NCI-H2107 (cell line): ENCODE results near the gene ST6GAL1.
A peak's percentile ranks its signal among the peaks of the same experiment; 100 is the strongest.
"Not testable (repeated sequence)": the region's sequence is repeated elsewhere in the genome, so short reads cannot be mapped to it uniquely, and the experiment has no call there.

Source experiments
- DNase-seq: peaks from one replicate; lab custom pipeline; 2025; lab: John Stamatoyannopoulos, UW

Gene ST6GAL1

DNA sequence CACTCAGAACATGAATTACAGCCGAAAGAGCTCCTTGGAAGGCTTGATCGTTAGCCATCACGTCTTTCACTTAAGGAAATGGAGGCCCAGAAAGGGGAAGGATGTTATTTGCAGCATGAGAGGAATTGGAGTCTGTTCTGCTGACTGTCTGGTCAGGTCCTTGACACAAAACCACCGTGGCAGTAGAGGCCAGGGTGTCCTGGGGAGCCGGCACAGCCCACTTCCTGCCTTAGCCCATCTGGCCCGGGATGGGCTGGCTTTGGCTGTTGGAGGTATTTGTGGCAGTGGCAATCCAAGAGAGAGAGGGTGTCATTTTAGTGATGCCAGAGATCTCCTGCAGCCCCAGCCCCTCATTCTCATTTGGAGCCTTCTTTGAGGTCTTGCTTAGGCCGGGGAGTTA is 37.4 kb downstream of the ST6GAL1 start:
- no peak for DNase-seq

- DNase-seq = no peak
Observed at GRCh38 chr3:186969607-186970006, 39.3 kb downstream of the ST6GAL1 start.

DNA sequence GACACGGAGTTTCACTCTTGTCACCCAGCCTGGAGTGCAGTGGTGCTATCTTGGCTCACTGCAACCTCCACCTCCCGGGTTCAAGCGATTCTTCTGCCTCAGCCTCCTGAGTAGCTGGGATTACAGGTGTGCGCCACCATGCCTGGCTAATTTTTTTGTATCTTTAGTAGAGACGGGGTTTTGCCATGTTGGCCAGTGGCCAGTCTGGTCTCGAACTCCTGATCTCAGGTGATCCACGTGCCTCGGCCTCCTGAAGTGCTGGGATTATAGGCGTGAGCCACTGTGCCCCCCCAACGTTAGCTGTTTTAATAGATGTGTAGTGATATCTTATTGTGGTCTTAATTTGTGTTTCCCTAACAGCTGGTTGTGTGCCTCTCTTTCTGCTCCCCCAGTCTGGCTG is 40.8 kb downstream of the ST6GAL1 start:
- DNase-seq = not testable (repeated sequence)

- DNase-seq = no peak
Observed at GRCh38 chr3:186971578-186971977, 41.3 kb downstream of the ST6GAL1 start.

DNA sequence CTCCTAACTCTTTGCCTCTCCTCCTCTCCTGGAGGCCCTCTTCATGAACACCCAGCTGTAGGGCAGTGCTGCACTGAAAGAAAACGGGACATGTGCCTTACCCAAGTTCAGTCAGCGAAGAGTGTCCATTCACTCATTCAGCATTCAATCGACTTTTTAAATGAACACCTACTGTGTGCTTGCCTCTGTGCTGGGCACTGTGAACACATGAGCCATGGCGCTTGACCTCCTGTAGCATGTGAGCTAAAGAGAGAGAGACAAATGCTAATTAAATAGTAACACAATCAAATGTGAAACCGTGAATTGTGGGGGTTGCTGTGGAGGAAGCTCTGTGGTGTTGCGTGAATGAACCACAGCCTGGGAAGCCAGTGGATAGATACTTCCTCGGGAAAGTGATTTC is 43.4 kb downstream of the ST6GAL1 start:
- DNase-seq = no peak

- DNase-seq = no peak
Observed at GRCh38 chr3:186974824-186975313, 44.5 kb downstream of the ST6GAL1 start.

DNA sequence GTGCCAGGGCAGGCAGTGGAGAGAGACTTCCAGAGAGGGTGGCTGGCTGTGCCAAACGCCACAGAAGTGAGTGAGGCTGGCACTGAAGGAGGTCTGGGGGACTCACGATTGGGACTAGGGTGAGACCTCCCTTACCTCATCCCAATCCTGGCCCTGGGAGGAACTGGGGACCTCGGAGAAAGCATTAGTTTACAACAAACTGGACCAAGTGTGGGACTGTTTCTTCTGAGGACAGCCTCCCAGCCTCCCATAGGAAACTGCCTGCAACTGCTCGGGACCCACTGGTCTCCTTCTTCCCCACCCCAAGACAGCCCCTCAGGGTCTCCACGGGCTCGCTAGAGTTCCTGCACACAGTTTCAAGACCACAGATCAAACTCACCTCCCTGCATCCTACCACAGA is 45.4 kb downstream of the ST6GAL1 start:
- no peak for DNase-seq

- peak; percentile 96 for DNase-seq
Observed at GRCh38 chr3:186976837-186977750, 46.8 kb downstream of the ST6GAL1 start.

- no peak for DNase-seq
Observed at GRCh38 chr3:186978712-186979111, 48.4 kb downstream of the ST6GAL1 start.

DNA sequence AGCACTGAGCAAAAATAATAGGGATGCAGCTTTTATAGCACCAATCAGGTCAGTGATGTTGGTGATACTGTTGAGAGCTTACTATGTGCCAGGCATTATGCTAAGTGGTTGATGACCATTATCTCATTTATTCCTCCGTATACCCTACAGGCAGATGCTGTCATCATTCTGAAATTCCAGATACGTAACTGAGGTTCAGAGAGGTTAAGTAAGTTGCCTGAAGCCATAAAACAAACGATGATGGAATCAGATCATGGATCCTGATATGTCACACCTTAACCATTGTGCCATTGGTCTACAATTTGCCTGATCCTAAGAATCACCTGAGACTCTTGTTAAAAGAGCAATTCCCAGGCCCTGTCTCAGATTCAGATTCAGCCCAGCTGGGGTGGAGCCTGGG is 49.5 kb downstream of the ST6GAL1 start:
- DNase-seq = no peak

DNA sequence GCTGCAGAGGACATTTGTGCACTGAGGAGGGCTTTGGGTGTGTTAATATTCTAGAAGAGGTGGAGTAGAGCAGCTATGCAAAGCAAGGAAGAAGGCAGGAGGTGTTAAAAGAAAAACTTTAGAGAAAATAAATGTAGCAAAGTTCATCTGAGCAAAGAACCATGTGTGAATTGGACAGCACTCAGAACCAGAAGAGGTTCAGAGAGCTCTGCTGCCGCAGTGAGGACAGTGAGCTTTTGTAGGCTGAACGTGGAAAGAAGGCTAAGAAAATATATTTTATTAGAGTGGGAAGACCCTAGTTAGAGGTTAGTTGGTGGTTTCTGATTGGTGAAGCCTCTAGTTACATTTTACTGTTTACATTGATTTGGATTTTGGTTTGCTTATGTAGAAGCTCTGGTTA is 50.7 kb downstream of the ST6GAL1 start:
- no peak for DNase-seq

- DNase-seq = no peak
Observed at GRCh38 chr3:186983659-186984058, 53.3 kb downstream of the ST6GAL1 start.

DNA sequence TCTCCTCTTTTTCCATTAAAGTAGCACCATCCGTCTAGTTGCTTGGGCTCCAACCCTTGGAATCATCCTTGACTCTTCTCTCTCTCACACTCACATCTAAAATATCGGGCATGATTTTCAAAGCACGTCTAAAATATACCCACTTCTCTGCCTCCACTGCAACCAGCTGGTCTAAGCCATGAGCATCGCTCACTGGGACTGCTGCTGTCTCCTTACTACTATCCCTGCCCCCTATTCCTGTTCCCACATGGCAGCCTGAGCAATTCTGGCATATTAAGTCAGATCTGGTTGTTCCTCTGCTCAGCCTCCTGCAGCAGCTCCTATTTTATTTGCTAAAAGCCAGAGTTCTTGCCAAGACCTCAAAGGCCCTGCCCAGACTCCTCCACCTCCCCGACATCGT is 53.7 kb downstream of the ST6GAL1 start:
- DNase-seq = no peak

DNA sequence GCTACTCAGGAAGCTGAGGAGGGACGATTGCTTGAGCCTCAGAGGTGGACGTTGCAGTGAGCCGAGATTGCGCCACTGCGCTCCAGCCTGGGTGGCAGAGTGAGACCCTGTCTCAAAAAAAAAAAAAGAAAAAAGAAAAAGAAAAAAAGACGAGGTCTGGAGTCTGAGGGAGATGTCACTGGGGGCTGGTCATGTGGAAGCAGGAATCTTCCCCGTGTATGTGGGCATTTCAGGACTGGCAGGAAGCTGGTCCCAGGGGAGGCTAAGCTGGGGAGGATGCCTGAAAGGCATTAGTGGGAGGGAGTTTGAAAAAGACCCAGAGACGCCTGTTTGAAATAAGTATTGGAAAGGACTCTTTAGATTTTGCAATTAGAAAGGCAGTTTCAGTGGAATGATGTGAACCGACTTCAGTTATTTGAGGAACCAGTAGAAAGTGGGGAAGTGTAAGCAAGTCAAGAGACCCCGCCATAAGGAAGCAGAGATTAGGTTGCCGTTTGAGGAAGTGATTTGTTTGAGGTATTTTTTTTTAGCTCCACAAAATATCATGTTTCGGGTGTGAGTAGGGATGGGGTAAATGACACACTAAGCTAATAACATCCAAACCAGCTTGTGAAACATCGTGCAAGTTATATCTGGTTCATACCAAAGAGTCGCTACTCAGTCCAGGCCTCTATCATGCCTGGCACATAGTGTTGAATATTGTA is 55.5 kb downstream of the ST6GAL1 start:
- DNase-seq = no peak

DNA sequence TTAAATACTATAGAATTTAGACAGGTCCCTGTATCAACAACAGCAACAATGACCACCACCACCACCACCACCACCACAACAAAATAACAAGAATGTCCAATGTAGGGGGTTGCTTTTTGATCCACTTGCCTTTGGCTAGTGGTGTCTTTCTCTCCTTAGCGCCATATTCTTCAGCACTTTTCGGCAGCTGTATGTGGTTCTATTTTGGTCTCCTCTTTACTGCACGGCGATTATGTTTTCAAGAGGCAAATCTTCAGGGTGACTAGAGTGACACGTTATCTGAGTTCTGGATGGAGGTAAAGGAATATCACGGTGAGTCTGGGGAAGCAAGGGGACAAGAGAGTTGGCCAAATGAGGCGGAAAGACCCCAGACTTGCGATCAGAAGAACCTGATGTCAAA is 56.1 kb downstream of the ST6GAL1 start:
- no peak for DNase-seq

- no peak for DNase-seq
Observed at GRCh38 chr3:186986816-186987215, 56.5 kb downstream of the ST6GAL1 start.

DNA sequence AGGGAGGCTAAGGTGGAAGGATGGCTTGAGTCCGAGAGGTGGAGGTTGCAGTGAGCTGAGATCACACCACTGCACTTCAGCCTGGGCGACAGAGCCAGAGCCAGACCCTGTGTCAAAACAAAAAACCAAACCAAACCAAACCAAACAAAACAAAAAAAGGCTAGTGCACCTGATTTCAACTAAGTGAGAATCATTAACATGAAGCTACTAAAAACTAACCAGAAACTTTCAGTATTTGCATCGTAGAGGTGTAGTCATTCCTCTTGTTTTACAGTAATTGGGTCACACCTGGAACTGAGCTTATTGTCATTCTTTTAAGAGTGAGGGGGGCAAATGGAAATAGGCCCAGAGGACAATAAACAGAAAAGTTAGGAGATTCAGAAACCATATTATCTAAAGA is 58.5 kb downstream of the ST6GAL1 start:
- no peak for DNase-seq

GRCh38 chr3:186989429-186989828 is 59.1 kb downstream of the ST6GAL1 start:
- DNase-seq = no peak

- DNase-seq = no peak
Observed at GRCh38 chr3:186990277-186990676, 60.0 kb downstream of the ST6GAL1 start.

GRCh38 chr3:186990878-186991308 is 60.6 kb downstream of the ST6GAL1 start:
- no peak for DNase-seq

GRCh38 chr3:186991470-186991869 is 61.1 kb downstream of the ST6GAL1 start:
- no peak for DNase-seq

DNA sequence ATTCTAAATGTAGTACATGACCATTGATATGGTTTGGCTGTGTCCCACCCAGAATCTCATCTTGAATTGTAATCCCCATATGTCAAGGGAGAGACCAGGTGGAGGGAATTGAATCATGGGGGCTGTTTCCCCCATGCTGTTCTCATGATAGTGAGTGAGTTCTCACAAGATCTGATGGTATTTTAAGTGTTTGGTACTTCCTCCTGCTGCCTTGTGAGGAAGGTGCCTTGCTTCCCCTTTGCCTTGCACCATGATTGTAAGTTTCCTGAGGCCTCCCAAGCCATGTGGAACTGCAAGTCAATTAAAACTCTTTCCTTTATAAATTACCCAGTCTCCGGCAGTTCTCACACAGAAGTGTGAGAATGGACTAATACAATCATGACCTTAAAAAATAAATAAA is 61.8 kb downstream of the ST6GAL1 start:
- DNase-seq = not testable (repeated sequence)

- DNase-seq = no peak
Observed at GRCh38 chr3:186993210-186993782, 63.0 kb downstream of the ST6GAL1 start.
